SK-N-MC (cell line): Measurements from ENCODE around the gene PCP4L1.

Source experiments
- EZH2 ChIP-seq: fragments of 200-600 bp; sonication (generic); IDR thresholded peaks from one replicate; pipeline ENCODE4 v1.6.1; 2017; ENCODE audit warnings: antibody characterized with exemption
- POLR2AphosphoS5 ChIP-seq: IDR thresholded peaks from 2 replicates; pipeline ENCODE4 v1.6.1; 2012; ENCODE audit warnings: mild to moderate bottlenecking, low read depth, low read length, borderline replicate concordance

DNA sequence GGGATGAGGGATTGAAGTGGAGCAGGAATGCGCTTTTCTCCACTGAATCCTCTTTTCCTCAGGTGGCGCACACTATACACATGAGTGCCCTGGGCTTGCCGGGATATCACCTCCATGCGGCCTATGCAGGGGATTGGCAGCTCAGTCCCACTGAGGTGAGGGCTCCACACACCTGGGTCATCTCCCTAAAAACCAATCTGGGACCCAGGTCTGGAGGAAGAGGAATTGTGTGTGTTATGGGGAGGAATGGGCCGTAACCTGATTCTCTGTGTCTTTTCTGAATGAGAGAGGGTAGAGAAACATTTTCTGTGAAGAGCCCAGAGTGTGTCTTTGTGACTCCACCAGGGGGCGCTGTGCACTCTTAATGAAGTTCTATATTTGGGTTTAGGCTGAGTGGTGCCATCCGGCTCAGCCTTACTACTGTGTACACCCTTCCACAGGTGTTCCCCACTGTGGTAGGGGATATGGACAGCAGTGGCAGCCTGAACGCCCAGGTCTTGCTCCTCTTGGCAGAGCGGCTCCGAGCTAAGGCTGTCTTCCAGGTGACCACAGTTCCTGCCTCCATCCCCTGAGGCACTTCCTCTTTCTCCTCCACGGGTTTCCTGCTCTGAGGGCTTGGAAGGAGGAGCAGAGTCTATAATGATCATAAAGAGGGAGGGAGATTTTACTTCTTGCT lies 31.2 kb upstream of the PCP4L1 start:
- no peak for TF ChIP-seq POLR2AphosphoS5
- no peak for TF ChIP-seq EZH2
